Astrocyte (in vitro differentiated cells and primary cell): ENCODE measurements around the gene CPE.

Experiments used
- EZH2 ChIP-seq: IDR thresholded peaks from 2 replicates; pipeline ENCODE4 v1.6.1; 2012; ENCODE audit warnings: mild to moderate bottlenecking, low read length, inconsistent platforms; ENCODE audit not compliant: insufficient read depth
- TF ChIP-seq, protein P1 (sequence below): IDR thresholded peaks from 2 replicates; pipeline ENCODE4 v1.5.1; 2011; ENCODE audit warnings: low read depth, mild to moderate bottlenecking, inconsistent platforms, low read length, moderate library complexity; ENCODE audit not compliant: insufficient read depth

DNA sequence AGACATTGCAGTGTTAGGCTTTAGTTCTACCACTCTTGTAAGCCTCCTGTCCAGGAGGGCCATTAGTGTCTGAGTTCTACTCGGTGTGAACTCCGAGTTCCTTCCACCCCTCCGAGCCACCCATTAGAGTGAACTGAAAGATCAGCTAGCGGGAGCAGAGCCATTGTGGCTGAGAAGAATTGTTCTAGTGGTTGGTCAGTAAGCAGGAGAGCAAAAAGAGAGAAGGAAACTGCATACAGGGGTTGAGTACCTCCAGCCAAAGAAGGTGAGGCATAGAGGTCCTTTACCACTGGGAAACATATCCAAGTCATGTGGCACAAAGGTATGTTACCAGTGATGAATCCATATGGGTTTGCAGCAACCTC lies 96.9 kb downstream of the CPE start:
- TF ChIP-seq EZH2 = no peak
- TF ChIP-seq, protein P1, sequence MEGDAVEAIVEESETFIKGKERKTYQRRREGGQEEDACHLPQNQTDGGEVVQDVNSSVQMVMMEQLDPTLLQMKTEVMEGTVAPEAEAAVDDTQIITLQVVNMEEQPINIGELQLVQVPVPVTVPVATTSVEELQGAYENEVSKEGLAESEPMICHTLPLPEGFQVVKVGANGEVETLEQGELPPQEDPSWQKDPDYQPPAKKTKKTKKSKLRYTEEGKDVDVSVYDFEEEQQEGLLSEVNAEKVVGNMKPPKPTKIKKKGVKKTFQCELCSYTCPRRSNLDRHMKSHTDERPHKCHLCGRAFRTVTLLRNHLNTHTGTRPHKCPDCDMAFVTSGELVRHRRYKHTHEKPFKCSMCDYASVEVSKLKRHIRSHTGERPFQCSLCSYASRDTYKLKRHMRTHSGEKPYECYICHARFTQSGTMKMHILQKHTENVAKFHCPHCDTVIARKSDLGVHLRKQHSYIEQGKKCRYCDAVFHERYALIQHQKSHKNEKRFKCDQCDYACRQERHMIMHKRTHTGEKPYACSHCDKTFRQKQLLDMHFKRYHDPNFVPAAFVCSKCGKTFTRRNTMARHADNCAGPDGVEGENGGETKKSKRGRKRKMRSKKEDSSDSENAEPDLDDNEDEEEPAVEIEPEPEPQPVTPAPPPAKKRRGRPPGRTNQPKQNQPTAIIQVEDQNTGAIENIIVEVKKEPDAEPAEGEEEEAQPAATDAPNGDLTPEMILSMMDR = no peak
